Islet precursor cell (in vitro differentiated cells): ENCODE data around the gene MAST4.
A peak's percentile ranks its signal among the peaks of the same experiment; 100 is the strongest.
"Not testable (repeated sequence)": the region's sequence is repeated elsewhere in the genome, so short reads cannot be mapped to it uniquely, and the experiment has no call there.

Source experiments
- DNase-seq: peaks from one replicate; pipeline ENCODE4 v3.0.0-alpha.2; 2018

MAST4 gene

GRCh38 chr5:66814146-66814991, 218.2 kb downstream of the MAST4 start:
- DNase-seq = no peak

- no peak for DNase-seq
These were observed 222.2 kb downstream of the MAST4 start for GRCh38 chr5:66818304-66818934.

GRCh38 chr5:66818935-66819328, 222.7 kb downstream of the MAST4 start:
- no peak for DNase-seq

- DNase-seq = no peak
These were observed 224.5 kb downstream of the MAST4 start for GRCh38 chr5:66820630-66821207.

GRCh38 chr5:66821688-66822429, 225.7 kb downstream of the MAST4 start:
- no peak for DNase-seq

- not testable (repeated sequence) for DNase-seq
These were observed 226.7 kb downstream of the MAST4 start for GRCh38 chr5:66822906-66823305.

- DNase-seq = no peak
These were observed 228.3 kb downstream of the MAST4 start for GRCh38 chr5:66824476-66824875.

- DNase-seq = no peak
These were observed 230.1 kb downstream of the MAST4 start for GRCh38 chr5:66826263-66826662.

GRCh38 chr5:66826696-66827095, 230.5 kb downstream of the MAST4 start:
- no peak for DNase-seq

- no peak for DNase-seq
These were observed 231.9 kb downstream of the MAST4 start for GRCh38 chr5:66828046-66828547.

- DNase-seq = peak; percentile 91
These were observed 232.6 kb downstream of the MAST4 start for GRCh38 chr5:66828548-66829357.

- DNase-seq = no peak
These were observed 233.1 kb downstream of the MAST4 start for GRCh38 chr5:66829358-66829674.

GRCh38 chr5:66829826-66830225, 233.6 kb downstream of the MAST4 start:
- DNase-seq = no peak

- DNase-seq = no peak
These were observed 234.4 kb downstream of the MAST4 start for GRCh38 chr5:66830636-66831035.

- no peak for DNase-seq
These were observed 243.5 kb downstream of the MAST4 start for GRCh38 chr5:66839636-66840185.

- DNase-seq = no peak
These were observed 244.4 kb downstream of the MAST4 start for GRCh38 chr5:66840511-66841013.

GRCh38 chr5:66841264-66841663, 245.1 kb downstream of the MAST4 start:
- no peak for DNase-seq

- no peak for DNase-seq
These were observed 246.3 kb downstream of the MAST4 start for GRCh38 chr5:66842540-66842939.

GRCh38 chr5:66843065-66843464, 246.9 kb downstream of the MAST4 start:
- DNase-seq = no peak

GRCh38 chr5:66848749-66849641, 252.8 kb downstream of the MAST4 start:
- DNase-seq = no peak

- no peak for DNase-seq
These were observed 253.6 kb downstream of the MAST4 start for GRCh38 chr5:66849803-66850202.
